Fibroblast of upper back skin (primary cell): ENCODE measurements around the gene MECR.

Experiments used
- DNase-seq: peaks from one replicate; pipeline ENCODE4 v3.0.0-alpha.2; 2013

Gene MECR

DNA sequence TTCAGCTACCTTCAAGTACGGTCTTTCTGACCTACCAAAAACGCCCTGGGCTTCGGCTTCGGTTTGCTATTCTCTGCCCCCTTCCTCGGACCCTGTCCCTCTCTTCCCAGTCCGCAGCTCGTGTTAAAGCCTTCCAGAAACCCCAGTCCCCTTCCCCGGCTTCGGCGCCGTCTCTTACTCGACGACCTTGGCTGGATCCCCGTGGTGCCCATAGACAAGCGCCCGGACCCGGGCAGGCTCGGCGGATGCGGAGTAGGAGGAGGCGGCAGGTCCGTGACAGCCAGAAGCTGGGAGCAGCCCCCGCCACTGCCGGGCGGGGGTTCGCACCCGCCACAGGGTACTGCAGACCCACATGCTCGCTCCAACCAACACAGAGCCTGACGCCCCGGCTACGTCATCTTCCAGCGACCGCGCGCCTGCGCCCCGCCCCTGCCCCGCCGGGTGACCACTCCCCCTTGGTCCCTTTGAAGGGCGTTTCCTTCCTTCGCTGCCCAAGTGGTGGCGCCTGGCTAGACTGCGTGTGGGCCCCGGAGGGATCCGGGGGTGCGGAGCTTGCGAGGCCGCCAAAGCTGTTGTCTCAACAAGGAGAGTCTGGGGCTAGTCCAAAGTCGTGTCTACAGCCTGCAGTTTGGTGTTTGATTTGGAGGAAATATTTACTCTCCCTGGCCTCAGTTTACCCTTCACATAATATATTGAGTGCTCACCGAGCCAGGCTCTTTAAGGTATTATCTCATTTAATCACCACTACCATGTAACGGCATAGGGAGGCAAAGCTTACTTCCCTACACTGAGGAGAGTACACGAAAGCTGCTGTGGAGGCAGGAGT is at the start of gene MECR:
Gene MECR, minus strand, starts transcription at position 382 of the 826 bp plus-strand sequence. Its CDS starts 28 bp downstream, at position 354.
- DNase-seq, result peak; percentile 91

DNA sequence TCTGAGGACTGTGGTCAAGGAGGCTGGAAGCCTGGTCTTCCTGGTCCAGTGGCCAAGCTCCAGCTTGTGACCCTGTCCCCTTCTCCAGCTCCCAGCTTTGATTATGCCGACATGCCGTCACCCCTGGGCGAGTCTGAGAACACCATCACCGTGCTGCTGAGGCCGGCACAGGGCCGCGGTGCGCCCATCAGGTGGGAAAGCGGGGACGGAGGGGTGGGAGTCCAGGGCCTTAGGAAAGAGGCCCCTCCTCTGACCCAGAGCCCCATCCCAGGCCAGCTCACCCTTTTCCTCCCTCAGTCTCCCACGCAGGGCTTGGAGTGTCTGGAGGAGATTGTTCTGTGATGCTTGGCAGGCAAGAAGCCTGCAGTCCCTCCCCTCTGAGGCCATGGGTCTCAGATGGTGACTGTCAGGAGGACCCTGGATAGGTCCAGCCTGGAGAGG is 49.2 kb upstream of the MECR start:
- DNase-seq, result no peak

GRCh38 chr1:29279406-29279805 is 48.7 kb upstream of the MECR start:
- no peak for DNase-seq

- DNase-seq, result no peak
Measured at GRCh38 chr1:29278124-29278523, 47.4 kb upstream of the MECR start.

GRCh38 chr1:29275435-29275834 is 44.7 kb upstream of the MECR start:
- DNase-seq, result no peak

DNA sequence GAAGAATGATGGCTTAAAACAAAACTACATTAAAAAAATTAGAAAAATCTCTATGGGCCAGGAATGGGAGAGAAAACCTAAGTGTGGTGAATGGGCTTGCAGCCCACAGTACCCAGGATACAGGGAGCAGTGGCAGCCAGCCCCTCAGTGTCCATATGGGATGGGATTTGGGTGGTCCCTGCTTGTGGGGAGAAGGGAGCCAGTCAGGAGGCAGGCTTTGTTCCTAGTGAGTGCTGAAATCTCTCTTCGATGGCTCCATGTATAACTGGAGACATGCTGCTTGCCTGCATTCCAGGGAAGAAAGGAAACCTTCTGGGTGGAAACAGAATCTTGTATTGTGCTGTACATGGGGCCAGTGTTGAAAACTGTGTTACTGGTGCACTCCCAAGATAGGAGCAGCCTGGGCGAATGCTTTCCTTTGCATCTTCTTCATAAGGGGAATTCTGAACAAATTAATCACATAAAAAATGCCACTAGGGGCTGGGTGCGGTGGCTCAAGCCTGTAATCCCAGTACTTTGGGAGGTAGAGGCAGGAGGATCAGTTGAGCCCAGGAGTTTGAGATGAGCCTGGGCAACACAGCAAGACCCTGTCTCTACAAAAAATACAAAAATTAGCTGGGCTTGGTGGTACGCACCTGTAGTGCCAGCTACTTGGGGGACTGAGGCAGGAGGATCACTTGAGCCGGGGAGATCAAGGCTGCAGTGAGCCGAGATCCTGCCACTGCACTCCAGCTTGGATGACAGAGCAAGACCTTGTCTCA is 41.6 kb upstream of the MECR start:
- DNase-seq, result peak; percentile 14

- DNase-seq, result peak; percentile 89
Measured at GRCh38 chr1:29271724-29272123, 41.0 kb upstream of the MECR start.

DNA sequence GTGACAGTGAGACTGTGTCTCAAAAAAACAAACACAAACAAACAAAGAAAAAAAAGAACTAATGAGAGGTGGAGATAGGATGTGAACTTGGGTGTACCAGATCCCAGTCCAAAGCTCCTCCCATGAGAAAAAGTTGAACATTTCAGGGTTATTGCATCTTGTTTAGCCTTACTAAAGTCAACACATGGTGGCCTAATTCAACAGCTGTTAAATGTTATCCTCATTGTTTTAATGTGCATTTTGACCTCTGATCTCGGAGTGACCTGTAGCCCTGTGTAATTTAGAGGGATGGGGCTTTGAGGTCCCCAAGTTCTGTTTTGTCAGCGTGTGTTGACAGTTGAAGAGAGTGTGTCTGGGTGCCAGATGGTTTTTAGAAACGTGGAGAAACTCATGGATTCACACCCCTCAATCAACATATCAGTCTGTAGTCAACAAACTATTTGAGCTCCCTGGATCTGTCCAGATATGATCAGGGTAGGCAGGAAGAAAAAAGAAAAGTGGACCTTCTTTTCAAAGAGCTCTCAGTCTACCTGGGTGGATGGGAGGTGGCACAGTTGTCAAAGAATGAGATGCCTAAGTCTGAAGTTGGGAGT is 40.3 kb upstream of the MECR start:
- peak; percentile 27 for DNase-seq

DNA sequence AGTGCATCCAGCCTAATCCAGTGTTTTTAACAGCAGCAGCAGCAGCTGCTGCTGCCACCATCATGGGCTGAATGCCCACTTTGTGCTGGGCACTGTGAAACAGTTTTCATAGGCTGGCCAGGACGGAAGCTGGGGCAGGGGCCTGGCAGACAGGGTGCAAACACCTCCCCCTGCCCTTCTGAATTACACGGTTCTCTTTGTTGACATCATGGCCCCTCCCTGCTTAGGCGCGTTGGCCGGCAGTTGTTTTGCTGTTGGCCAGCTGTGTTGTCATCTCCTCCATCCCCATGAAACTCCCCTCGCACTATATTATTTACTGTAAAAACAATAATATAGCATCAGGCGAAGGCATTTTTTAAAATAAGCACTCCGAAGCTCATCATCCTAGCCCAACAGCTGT is 38.6 kb upstream of the MECR start:
- no peak for DNase-seq

DNA sequence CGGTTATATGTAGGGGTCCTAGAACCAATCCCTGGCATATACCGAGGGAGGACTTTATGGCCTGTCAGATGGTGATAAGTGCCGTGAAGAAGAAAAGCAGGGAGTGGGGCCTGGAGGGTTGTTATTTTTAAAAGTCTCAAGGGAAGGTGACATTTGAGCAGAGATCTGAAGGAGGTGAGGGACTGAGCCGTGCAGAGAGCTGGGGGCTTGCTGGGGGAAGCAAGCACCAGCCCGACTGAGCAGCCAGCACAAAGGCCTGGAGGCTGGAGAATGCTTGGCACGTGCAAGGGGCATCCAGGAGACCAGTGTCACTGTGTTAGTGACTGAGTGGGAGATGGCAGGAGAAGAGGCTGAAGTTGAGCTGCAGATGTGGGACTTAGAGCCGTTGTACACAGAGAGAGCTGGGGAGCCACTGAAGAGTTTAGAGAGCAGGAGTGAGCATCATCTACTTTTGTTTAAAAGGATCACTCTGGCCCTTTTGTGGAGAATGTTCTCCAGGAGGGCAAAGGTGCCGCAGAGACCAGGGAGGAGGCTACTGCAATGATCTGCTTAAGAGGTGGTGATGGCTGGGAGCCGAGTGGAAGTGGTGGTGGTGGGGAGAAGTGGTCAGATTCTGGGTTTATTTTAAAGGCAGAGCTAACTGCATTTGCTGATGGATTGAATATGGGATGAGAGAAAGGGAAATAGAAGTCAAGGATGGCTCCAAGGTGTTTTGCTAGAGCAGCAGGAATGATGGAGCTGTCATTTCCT is 36.8 kb upstream of the MECR start:
- no peak for DNase-seq

- DNase-seq, result no peak
Measured at GRCh38 chr1:29266912-29267311, 36.2 kb upstream of the MECR start.

- DNase-seq, result peak; percentile 65
Measured at GRCh38 chr1:29264773-29265389, 34.1 kb upstream of the MECR start.

GRCh38 chr1:29260531-29260930 is 29.8 kb upstream of the MECR start:
- DNase-seq, result no peak

- peak; percentile 41 for DNase-seq
Measured at GRCh38 chr1:29259802-29260441, 29.2 kb upstream of the MECR start.

GRCh38 chr1:29258976-29259801 is 28.5 kb upstream of the MECR start:
- no peak for DNase-seq

GRCh38 chr1:29258189-29258975 is 27.6 kb upstream of the MECR start:
- DNase-seq, result no peak

GRCh38 chr1:29256979-29257804 is 26.5 kb upstream of the MECR start:
- DNase-seq, result peak; percentile 88

GRCh38 chr1:29256394-29256793 is 25.7 kb upstream of the MECR start:
- no peak for DNase-seq

DNA sequence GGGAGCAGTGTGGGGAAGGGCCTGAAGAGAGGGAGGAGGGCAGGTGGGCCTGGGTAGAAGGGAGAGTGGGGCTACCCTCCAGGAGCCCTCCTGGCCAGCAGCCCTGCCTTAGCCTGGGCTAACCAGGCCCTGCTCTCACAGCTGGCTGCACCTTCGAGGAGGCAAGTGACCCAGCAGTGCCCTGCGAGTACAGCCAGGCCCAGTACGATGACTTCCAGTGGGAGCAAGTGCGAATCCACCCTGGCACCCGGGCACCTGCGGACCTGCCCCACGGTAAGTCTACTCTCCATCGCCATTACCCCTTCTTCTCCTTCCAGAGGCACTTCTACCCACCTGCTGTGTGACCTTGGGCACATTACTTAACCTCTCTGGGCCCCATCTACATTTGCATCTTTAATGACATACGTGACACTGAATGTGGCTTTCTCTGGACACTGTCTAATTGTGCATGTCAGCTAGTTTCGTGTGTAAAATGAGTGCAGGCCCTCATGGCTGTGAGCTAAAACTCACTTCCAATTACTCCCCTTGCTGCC is 24.5 kb upstream of the MECR start:
- DNase-seq, result no peak
